HG03196 (cell line): ENCODE results near the gene LINC00632.

Experiments
- ATAC-seq: cut with Tn5 transposase; IDR thresholded peaks from one replicate; pipeline ENCODE4 v1.9.1; 2021; ENCODE audit not compliant: unreplicated experiment

The LINC00632 gene

DNA sequence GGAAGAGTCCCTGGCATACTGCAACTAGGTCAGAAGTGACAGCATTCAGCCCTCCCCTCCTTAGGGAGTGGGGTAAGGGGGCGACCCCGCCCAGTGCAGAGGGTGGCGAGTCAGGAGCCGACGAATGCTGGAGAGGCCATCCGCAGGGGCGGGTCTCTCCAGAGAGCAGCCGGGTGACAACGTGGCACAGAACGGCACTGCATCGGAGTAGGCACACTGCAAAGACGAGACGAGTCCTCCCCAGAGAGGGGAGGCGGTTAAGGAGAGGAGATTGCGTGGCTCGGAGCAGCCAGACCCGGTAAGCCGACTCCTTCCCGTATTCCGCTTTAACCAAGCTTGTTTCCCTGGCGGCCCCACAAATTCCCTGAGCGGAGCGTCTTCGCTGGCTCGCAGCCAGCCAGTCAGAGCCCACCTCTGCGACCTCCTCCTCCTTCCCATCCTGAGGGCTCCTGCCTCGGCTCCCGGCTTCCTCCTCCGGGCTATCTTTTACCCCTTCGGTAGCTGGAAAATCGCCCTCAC is 54.9 kb downstream of the LINC00632 start:
- no peak for ATAC-seq

DNA sequence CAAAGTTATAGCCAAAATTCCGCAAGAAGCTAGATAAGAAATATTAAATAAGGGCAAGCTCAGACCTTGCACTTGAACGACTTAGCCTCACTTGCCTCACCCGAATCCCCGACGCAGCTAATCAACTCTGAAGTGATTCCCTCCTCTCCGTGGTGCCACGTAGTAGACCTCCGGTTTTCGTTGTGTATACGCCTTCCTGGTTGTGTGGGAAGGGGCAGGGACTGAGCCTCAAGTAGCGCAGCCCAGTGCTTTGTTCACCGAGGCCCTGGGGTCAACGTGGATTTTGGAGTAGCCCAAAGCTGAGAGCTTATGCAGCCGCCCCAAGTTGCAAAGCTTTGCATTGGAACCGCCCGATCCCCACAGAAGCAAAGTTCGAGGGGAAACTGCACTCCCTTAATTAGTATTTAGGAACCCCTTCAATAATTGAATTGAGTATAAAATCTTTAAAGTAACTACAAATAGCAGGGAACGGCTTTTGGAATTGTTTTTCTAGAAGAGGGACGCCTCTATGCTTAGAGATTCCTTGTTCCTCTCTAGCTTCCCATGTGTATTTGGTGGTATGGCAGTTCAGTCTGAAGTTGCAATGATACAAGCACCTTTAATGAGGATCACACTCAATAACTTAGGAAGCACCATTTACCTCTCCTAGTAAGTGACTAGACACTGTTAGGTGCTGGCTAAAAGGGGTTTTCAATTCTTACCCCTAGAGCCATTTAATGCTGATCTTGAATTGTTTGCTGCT is 55.7 kb downstream of the LINC00632 start:
- ATAC-seq, result no peak

DNA sequence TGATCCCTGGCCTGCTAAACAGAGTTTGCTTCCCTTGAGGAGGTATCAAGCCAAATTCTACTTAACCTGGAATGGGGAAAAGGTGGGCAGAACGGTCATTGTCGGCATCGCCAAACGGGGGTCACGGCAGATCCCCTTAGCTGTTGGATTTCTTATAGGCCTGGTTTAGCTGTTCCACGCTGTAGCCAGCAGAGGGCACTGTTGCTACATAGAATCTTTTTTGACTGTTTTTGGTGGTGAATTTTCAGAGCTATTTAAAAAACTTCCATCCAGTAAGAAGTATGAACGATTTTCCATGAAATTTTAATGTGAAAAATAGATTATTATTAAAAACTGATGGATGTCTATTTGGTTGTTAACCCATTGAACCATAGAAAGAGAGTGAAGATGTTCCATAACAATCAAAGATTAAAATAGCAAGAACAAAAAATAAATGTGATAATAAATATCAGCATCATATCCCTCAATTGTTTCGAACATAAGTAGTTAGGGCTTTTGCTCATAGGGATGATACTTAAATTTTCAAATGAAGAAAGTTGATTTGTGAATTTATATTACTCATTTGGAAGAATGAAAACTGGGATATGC is 56.6 kb downstream of the LINC00632 start:
- ATAC-seq, result no peak

DNA sequence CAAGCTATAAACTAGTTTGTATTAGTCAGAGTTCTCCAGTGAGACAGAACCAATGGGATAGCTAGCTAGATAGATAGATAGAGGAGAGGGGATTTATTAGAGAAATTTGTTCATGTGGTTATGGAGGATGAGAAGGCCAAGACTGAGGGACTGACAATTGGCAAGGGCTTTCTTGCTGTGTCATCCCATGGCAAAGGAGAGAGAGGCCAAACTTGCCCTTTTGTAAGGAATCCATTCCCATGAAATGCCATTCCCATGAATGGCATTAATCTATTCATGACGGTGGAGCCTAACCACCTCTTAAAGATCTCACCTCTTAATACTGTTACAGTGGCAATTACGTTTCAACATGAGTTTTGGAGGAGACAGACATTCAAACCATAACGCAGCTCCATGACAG is 58.1 kb downstream of the LINC00632 start:
- ATAC-seq, result no peak

DNA sequence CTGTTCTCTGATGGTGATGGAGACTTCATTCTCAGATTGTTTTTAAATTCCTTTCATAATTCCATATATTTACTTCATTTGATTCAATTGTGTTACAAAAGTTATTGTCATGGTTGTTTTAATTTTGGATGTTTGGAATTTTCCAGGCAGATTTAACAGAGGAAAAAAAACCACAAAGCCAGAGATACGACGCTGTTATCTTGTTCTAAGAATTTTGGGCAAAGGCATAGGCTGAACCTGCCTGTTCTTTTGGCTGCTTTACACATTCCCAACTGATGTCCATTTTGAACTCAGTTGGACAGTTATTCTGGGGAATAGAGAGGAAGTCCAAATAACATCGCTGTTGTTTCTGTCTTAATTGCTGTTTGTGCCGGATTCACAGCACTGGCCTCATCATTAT is 65.7 kb downstream of the LINC00632 start:
- no peak for ATAC-seq

DNA sequence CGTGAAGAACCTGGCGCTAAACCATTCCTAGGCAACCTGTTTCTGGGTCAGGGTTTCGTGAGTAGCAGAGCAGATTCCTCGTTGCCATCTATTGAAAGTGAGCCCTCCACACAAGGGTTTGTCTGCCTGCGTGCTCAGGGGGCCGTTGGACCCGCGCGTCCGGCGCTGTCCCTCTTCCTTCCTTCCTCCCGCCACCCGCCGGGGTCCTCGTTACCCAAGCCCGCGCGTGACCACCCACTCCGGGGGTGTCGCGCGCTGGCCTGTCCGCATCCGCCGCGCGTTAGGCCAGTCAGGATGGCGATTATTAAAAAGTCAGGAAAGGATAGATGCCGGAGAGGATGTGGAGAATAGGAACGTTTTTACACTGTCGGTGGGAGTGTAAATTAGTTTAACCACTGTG is 66.8 kb downstream of the LINC00632 start:
- ATAC-seq, result no peak

DNA sequence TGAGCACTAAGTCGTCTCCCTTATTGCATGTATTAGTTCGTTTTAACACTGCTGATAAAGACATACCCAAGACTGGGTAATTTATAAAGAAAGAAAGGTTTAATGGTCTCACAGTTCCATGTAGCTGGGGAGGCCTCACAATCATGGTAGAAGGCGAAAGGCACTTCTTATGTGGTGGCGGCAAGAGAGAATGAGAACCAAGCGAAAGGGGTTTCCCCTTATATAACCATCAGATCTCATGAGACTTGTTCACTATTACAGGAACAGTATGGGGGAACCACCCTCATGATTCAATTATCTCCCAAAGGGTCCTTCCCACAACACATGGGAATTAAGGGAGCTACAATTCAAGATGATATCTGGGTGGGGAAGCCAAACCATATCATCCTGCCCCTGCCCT is 85.1 kb downstream of the LINC00632 start:
- no peak for ATAC-seq

DNA sequence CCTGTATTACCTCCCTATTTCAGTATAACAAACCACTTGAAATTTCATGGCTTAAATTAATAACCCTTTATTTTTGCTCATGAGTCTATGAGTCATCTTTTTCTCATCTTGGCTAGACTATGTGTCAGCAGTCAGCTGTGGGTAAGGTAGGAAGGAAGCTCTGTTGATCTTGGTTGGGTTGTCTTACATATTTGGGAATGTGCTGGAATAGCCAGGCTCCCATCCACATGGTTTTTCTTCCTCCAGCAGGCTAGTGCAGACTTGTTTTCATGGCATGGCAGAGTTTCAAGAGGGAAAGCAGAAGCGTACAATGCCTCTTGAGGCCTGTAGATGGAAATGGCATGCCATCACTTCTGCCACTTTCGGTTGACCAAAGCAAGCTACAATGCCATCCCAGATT is 89.7 kb downstream of the LINC00632 start:
- ATAC-seq, result no peak

DNA sequence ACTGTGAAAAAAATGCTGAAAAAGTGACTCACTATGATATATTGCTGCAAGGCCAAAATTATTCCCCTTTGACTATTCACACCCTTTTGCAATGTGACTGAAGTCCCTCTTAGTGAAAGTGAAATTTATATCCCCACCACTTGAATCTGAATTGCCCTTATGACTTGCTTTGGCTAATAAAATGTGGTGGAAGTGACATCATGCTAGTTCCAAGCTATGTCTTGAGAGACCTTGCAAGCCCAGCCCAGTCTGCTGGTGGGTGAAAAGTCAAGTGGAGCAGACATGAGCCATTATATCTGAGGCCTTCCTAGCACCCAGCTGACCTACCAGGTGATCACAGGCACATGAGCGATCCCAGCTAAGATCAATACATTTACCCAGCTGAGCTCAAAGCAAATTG is 94.7 kb downstream of the LINC00632 start:
- no peak for ATAC-seq

DNA sequence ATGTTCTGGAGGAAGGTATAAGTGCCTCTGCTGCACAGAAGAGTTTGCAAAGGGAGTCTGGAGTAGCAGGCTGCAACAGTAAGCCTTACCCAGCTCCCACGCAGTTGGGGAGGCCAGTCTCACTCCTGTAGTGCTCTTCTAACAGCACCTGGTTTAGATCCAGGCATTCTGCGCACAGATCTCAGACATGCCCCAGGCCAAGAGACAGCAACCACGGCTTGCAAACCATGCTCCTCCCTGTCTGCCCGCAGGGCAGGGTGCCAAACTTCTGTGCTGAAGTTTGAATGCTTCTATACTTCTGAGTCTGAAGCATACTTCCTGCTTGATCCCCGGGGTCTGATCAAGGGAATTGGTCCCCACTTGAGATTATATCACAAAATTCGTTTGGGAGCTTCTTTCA is 106.3 kb downstream of the LINC00632 start:
- no peak for ATAC-seq

DNA sequence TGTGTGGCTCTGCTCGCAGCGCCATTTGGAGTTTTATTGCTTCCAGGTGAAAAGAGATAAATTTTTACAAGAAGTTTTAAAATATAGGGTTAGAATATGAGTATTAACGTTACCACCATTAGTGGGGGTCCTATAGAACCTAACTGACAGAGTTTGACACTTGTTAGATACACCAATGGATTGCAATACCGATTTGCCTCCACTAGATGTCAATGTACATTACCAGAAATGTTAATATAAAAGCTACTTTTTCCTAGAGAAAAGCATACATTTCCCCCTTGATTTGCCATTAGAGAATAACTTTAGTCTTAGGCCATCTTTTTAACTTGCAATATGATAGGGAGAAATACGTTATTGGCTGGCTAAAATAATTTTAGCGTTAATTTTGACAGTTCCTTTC is 108.4 kb downstream of the LINC00632 start:
- no peak for ATAC-seq

DNA sequence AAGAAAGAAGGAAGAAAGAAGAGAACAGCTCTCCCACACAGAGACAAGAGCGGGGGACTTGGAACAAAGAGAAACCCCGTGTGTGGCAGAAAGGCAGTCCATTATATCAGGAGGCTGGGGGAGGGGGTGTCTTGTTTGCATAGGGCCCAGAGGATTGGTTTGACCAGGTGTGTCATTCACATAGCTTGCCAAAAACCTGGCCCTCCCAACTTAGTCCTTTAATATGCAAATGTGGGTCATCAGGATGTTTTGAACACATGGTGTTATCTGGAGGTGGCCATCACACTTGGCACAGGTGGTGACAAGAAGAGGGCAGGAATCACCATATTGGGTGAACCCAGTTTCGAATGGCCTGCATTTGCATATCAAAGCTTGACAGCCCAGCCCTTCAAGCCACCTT is 111.7 kb downstream of the LINC00632 start:
- no peak for ATAC-seq

DNA sequence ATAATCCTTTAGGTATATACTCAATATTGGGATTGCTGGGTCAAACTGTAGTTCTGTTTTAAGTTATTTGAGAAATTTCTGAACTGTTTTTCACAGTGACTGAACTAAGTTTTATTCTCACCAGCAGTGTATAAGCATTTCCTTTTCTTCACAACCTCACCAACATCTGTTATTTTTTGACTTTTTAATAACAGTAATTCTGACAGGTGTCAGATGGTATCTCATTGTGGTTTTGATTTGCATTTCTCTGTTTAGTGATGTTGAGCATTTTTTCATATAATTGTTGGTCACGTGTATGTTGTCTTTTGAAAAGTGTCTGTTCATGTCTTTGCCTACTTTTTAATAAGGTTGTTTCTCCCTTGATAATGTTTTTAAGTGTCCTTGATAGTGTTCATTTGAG is 112.6 kb downstream of the LINC00632 start:
- no peak for ATAC-seq

DNA sequence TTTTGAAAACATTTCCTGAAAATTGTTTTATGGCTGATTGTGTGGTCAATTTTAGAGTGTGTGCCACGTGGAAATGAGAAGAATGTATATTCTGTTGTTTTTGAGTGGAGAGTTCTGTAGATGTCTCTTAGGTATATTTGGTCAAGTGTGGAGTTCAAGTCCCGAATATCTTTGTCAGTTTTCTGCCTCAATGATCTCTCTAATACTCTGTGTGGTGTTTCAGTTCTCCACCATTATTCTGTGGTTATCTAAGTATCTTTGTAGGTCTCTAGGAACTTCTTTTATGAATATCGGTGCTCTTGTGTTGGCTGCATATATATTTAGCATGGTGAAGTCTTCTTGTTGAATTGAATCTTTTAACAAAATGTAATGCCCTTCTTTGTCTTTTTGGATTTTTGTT is 113.3 kb downstream of the LINC00632 start:
- no peak for ATAC-seq

DNA sequence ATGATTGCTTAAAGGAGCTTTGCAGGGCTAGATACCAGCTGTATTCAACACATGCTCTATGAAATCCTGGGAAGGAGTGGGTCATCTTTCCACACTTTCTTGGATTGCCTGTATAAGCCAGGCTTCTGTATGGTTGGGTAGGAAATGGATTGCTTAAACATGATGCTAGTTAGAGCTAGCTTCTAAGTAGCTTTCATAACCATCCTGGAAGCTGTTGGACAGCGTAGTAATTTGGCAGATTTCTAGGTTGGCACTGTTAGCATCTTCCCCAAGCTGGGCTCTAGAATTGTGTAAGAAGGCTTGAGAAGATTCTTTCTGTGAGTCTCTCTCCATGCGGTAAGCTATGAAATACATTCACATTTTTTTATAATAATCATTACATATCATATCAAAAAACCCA is 127.3 kb downstream of the LINC00632 start:
- no peak for ATAC-seq
